SK-N-SH (cell line): ENCODE measurements around the gene CACNA1H. TPM values are rescaled to one million over a fixed set of nuclear protein-coding genes. Genes with fewer than 3 reads are reported as not detected.

ENCODE experiments used
- CTCF ChIA-PET: fragments of 300-600, 350-600 bp; formaldehyde crosslinking; extraction: SDS; loops from one replicate; lab custom pipeline; 2021; lab: Yijun Ruan, JAX
- POLR2A ChIA-PET: fragments of 350-600 bp; sonication (Branson Sonifier 250); formaldehyde crosslinking; extraction: SDS; loops from one replicate; lab custom pipeline; 2020; ENCODE audit warnings: antibody characterized with exemption, inconsistent platforms; lab: Yijun Ruan, JAX
- DNase-seq: peaks from one replicate; pipeline ENCODE4 v3.0.0; 2012
- H2AFZ ChIP-seq: fragments of 200-600 bp; sonication (generic); 2 replicates; pipeline ENCODE4 v1.8.1; 2016; ENCODE audit warnings: antibody characterized with exemption, mild to moderate bottlenecking, low read depth
- H3F3A ChIP-seq: fragments of 200-600 bp; sonication (generic); replicated peaks from 2 replicates; pipeline ENCODE3; 2016; ENCODE audit warnings: antibody characterized with exemption, mild to moderate bottlenecking; ENCODE audit not compliant: insufficient read depth
- H3K27ac ChIP-seq, 2 experiments: fragments of 200-500 bp in 1 of 2; fragments of 200-600 bp in 1 of 2; sonication (Bioruptor generic) in 1 of 2; sonication (generic), shearing (Covaris generic) in 1 of 2; 2 replicates each; pipeline versions ENCODE4 v1.5.1 to v1.6.1; 2014 to 2016; ENCODE audit warnings: low read depth in 2 of 2, inconsistent platforms in 1 of 2, low read length in 1 of 2, mild to moderate bottlenecking in 1 of 2, mixed read lengths in 1 of 2
- H3K27me3 ChIP-seq: fragments of 200-600 bp; sonication (generic), shearing (Covaris generic); 2 replicates; pipeline ENCODE4 v1.6.1; 2016; ENCODE audit warnings: mixed run types; ENCODE audit not compliant: insufficient read depth
- H3K36me3 ChIP-seq, 2 experiments: fragments of 200-500 bp in 1 of 2; fragments of 200-600 bp in 1 of 2; sonication (Bioruptor generic) in 1 of 2; sonication (generic) in 1 of 2; replicated peaks in 1 of 2; 2 replicates each; pipeline versions ENCODE3 to v1.5.1; 2014 to 2016; ENCODE audit warnings: low read length in 1 of 2, mild to moderate bottlenecking in 1 of 2; ENCODE audit not compliant: insufficient read depth in 2 of 2, control insufficient read depth in 1 of 2
- H3K4me1 ChIP-seq, 2 experiments: fragments of 200-500 bp in 1 of 2; fragments of 200-600 bp in 1 of 2; sonication (Bioruptor generic) in 1 of 2; sonication (generic), shearing (Covaris generic) in 1 of 2; 2 replicates each; pipeline versions ENCODE4 v1.5.1 to v1.6.1; 2014 to 2016; ENCODE audit warnings: low read depth in 1 of 2, low read length in 1 of 2, mixed run types in 1 of 2; ENCODE audit not compliant: insufficient read depth in 2 of 2, control insufficient read depth in 1 of 2
- H3K4me2 ChIP-seq: fragments of 200-600 bp; sonication (generic), shearing (Covaris generic); 2 replicates; pipeline ENCODE4 v1.6.1; 2017; ENCODE audit warnings: mixed run types
- H3K4me3 ChIP-seq, 2 experiments: fragments of 200-500 bp in 1 of 2; fragments of 200-600 bp in 1 of 2; sonication (Bioruptor generic) in 1 of 2; sonication (generic), shearing (Covaris generic) in 1 of 2; 2 replicates each; pipeline versions ENCODE4 v1.5.1 to v1.8.1; 2014 to 2016; ENCODE audit warnings: low read depth in 2 of 2, inconsistent platforms in 1 of 2, low read length in 1 of 2, mild to moderate bottlenecking in 1 of 2, mixed read lengths in 1 of 2, moderate library complexity in 1 of 2
- H3K79me2 ChIP-seq: fragments of 200-600 bp; sonication (generic); 2 replicates; pipeline ENCODE4 v1.8.1; 2017; ENCODE audit warnings: mild to moderate bottlenecking; ENCODE audit not compliant: insufficient read depth
- H3K9ac ChIP-seq: fragments of 200-600 bp; sonication (generic); 2 replicates; pipeline ENCODE4 v1.6.1; 2017; ENCODE audit warnings: mixed run types
- H3K9me2 ChIP-seq: fragments of 200-600 bp; sonication (generic); 2 replicates; pipeline ENCODE4 v1.6.1; 2017; ENCODE audit warnings: mixed run types
- H3K9me3 ChIP-seq: fragments of 200-600 bp; sonication (generic); 2 replicates; pipeline ENCODE4 v1.6.1; 2017; ENCODE audit warnings: mixed run types, mild to moderate bottlenecking, moderate library complexity
- H4K20me1 ChIP-seq: fragments of 200-600 bp; sonication (generic); 2 replicates; pipeline ENCODE4 v1.6.1; 2017; ENCODE audit warnings: mild to moderate bottlenecking, mixed run types; ENCODE audit not compliant: insufficient read depth
- CTCF ChIP-seq: fragments of 200-600 bp; sonication (generic); IDR thresholded peaks from 2 replicates; pipeline ENCODE4 v1.6.1; 2017; ENCODE audit warnings: antibody characterized with exemption, mild to moderate bottlenecking, moderate library complexity
- EP300 ChIP-seq, 2 experiments: IDR thresholded peaks; 2 replicates each; pipeline versions ENCODE4 v1.4.0 to v1.6.1; 2012; ENCODE audit warnings: borderline replicate concordance in 1 of 2, low read depth in 1 of 2, low read length in 1 of 2
- FOXM1 ChIP-seq: IDR thresholded peaks from 2 replicates; pipeline ENCODE4 v1.4.0; 2012; ENCODE audit warnings: low read depth, mild to moderate bottlenecking
- IRF3 ChIP-seq: fragments of 150-350 bp; IDR thresholded peaks from 2 replicates; pipeline ENCODE4 v1.6.1; 2016; ENCODE audit warnings: mild to moderate bottlenecking, low read depth, low read length
- JUND ChIP-seq: IDR thresholded peaks from 2 replicates; pipeline ENCODE4 v1.4.0; 2012
- MEF2A ChIP-seq: IDR thresholded peaks from 2 replicates; pipeline ENCODE4 v1.4.0; 2012; ENCODE audit warnings: low read depth, borderline replicate concordance
- RAD21 ChIP-seq: IDR thresholded peaks from 2 replicates; pipeline ENCODE4 v1.6.1; 2012; ENCODE audit warnings: mild to moderate bottlenecking, low read length
- REST ChIP-seq: IDR thresholded peaks from 2 replicates; pipeline ENCODE4 v1.6.1; 2012; ENCODE audit warnings: mild to moderate bottlenecking, low read depth, low read length, moderate library complexity
- RFX5 ChIP-seq: IDR thresholded peaks from 2 replicates; pipeline ENCODE4 v1.6.1; 2012; ENCODE audit warnings: mild to moderate bottlenecking, improper control_type of control experiment, low read length
- RXRA ChIP-seq: IDR thresholded peaks from 2 replicates; pipeline ENCODE4 v1.4.0; 2012; ENCODE audit warnings: low read depth, mild to moderate bottlenecking, borderline replicate concordance
- SMC3 ChIP-seq: IDR thresholded peaks from 2 replicates; pipeline ENCODE4 v1.6.1; 2012; ENCODE audit warnings: low read depth, low read length, improper control_type of control experiment
- TAF1 ChIP-seq: IDR thresholded peaks from 2 replicates; pipeline ENCODE4 v1.6.1; 2012; ENCODE audit warnings: low read depth, mild to moderate bottlenecking, low read length, moderate library complexity, borderline replicate concordance
- ZBTB33 ChIP-seq: IDR thresholded peaks from 2 replicates; pipeline ENCODE4 v1.4.0; 2012; ENCODE audit warnings: low read depth, borderline replicate concordance
- WGBS: methylation state at CpG from one replicate; pipeline ENCODE4 v1.1.6; 2017; ENCODE audit warnings: low lambda C conversion rate; 5-methylcytosine and 5-hydroxymethylcytosine counted together
- polyA plus RNA-seq, 3 experiments: library from polyadenylated mRNA; depleted of rRNA; stranded (reverse); fragments of >200 nt; gene quantifications; 2 replicates each; pipeline ENCODE4 v1.2.3, GENCODE V29; 2012

Gene CACNA1H
- polyA plus RNA-seq, 1 of the 3 experiments (the other 2 are of a cell fraction) = not detected

GRCh38 chr16:1165511-1165910 is 12.6 kb downstream of the CACNA1H start (continued):
- TF ChIP-seq SMC3 (no peak), RAD21 (no peak), REST (no peak), JUND (no peak), IRF3 (no peak), TAF1 (no peak), RXRA (no peak)

GRCh38 chr16:1167276-1168107 is 14.6 kb downstream of the CACNA1H start:
- no peaks in the 10 kb centered on the region for H3K9me3 ChIP-seq
- POLR2A ChIA-PET = no interaction called here
- H3K9me2 ChIP-seq = no peaks in the 10 kb centered on the region
- H2AFZ ChIP-seq = no peak overlapping the region
- no peak overlapping the region for H3K4me2 ChIP-seq
- H3K4me1 ChIP-seq = no peaks in the 10 kb centered on the region; a peak in 1 of 4 replicates
- H3K4me3 ChIP-seq = no peak overlapping the region
- H3K79me2 ChIP-seq = no peaks in the 10 kb centered on the region
- no peak for DNase-seq
- H3K9ac ChIP-seq = no peak overlapping the region
- H3F3A ChIP-seq = no peaks in the 10 kb centered on the region
- 39% methylated on average over 40 of the region's 52 CpGs for WGBS
- no peaks in the 10 kb centered on the region for H3K36me3 ChIP-seq
- H3K27ac ChIP-seq = no peak overlapping the region
- CTCF ChIA-PET = interaction anchor here (0.9 to 1.6 kb wide), 2 partner anchors 61 to 64 kb away, joined by 3 to 5 read pairs; no protein-coding TSS in a partner anchor
- H4K20me1 ChIP-seq = peaks cover 13% of the 10 kb centered on the region; the same call in 1 of the 2 replicates
- TF ChIP-seq CTCF (no peak), EP300 (IDR thresholded peaks at IDR 0.05; ENCODE audit: borderline replicate concordance in 1 of 2, low read depth in 1 of 2, low read length in 1 of 2) (no peak), RAD21 (no peak), JUND (no peak), ZBTB33 (no peak), FOXM1 (no peak), MEF2A (no peak), RFX5 (no peak)
- peaks cover 97% of the 10 kb centered on the region for H3K27me3 ChIP-seq
